Measurements from ENCODE around the gene AMY1C.
"Not testable (repeated sequence)": the region's sequence is repeated elsewhere in the genome, so short reads cannot be mapped to it uniquely, and the experiment has no call there.

Gene AMY1C

GRCh38 chr1:103749598-103749997 lies at the start of gene AMY1C:
Gene AMY1C, plus strand, starts transcription at chr1:103749898. Its CDS starts 572 bp downstream, at chr1:103750470.
- not testable (repeated sequence) for H3K36me3 ChIP-seq (ENCODE audit: insufficient read depth, low read length); H3K79me2 ChIP-seq (ENCODE audit: insufficient read depth, low read length); H2AFZ ChIP-seq (ENCODE audit: low read length); H3K4me1 ChIP-seq (ENCODE audit: insufficient read depth, low read length, poor library complexity, severe bottlenecking); H3K9me2 ChIP-seq (replicated peaks; ENCODE audit: low read depth, low read length); H3K9ac ChIP-seq (ENCODE audit: low read depth, low read length, poor library complexity, severe bottlenecking); H4K20me1 ChIP-seq (ENCODE audit: insufficient read depth, low read length, poor library complexity, severe bottlenecking); H3K27me3 ChIP-seq (ENCODE audit: insufficient read depth, low read length, poor library complexity, severe bottlenecking); H3K4me3 ChIP-seq (ENCODE audit: low read length, poor library complexity, severe bottlenecking); H3F3A ChIP-seq (ENCODE audit: low read depth); H3K4me2 ChIP-seq (ENCODE audit: low read depth, low read length, poor library complexity, severe bottlenecking); H3K9me3 ChIP-seq (ENCODE audit: insufficient read depth, low read depth, low read length)

DNA sequence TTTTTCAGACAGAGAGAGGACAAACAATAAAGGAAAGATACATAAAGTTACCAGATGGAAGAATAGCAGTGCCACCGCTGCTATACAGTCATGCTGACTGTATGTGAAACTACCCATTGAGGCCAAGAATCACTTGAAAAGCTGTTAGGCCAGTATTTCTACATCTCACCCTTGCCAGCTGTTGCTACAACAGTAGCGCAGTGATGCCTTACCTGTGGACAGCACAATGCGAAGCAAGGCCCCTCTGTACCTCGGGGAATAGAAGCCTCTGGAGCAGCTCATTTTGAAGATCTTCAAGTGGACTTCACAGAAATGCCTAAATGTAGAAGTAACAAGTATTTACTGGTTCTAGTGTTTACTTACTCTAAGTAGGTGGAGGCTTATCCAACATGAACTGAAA lies 49.0 kb upstream of the AMY1C start:
- not testable (repeated sequence) for H3K9ac ChIP-seq (ENCODE audit: low read depth, low read length, poor library complexity, severe bottlenecking); H3K4me2 ChIP-seq (ENCODE audit: low read depth, low read length, poor library complexity, severe bottlenecking); H3K9me3 ChIP-seq (ENCODE audit: insufficient read depth, low read depth, low read length); H3F3A ChIP-seq (ENCODE audit: low read depth); H2AFZ ChIP-seq (ENCODE audit: low read length); H3K79me2 ChIP-seq (ENCODE audit: insufficient read depth, low read length); H3K9me2 ChIP-seq (replicated peaks; ENCODE audit: low read depth, low read length); H3K4me1 ChIP-seq (ENCODE audit: insufficient read depth, low read length, poor library complexity, severe bottlenecking); H3K36me3 ChIP-seq (ENCODE audit: insufficient read depth, low read length); H3K4me3 ChIP-seq (ENCODE audit: low read length, poor library complexity, severe bottlenecking); H3K27me3 ChIP-seq (ENCODE audit: insufficient read depth, low read length, poor library complexity, severe bottlenecking); H4K20me1 ChIP-seq (ENCODE audit: insufficient read depth, low read length, poor library complexity, severe bottlenecking)

DNA sequence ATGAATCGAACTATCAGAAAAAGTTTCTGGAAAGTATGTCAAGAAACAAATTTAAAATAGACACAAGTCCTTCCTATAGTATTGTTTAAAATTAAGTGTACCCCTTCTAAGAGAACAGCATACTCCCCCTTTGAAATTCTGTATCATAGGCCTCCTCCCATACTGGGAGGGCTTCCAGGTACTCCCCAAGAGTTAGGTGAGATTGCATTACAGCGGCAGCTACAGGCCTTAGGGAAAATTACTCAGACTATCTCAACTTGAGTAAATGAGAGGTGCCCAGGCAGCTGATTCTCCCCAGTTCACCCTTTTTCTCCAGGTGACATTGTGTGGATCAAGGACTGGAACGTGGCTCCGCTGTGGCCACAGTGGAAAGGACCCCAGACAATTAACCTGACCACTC lies 48.4 kb upstream of the AMY1C start:
- H3K27me3 ChIP-seq (ENCODE audit: insufficient read depth, low read length, poor library complexity, severe bottlenecking); H3K9me3 ChIP-seq (ENCODE audit: insufficient read depth, low read depth, low read length); H4K20me1 ChIP-seq (ENCODE audit: insufficient read depth, low read length, poor library complexity, severe bottlenecking); H2AFZ ChIP-seq (ENCODE audit: low read length); H3K9me2 ChIP-seq (replicated peaks; ENCODE audit: low read depth, low read length); H3K4me2 ChIP-seq (ENCODE audit: low read depth, low read length, poor library complexity, severe bottlenecking); H3K79me2 ChIP-seq (ENCODE audit: insufficient read depth, low read length); H3F3A ChIP-seq (ENCODE audit: low read depth); H3K9ac ChIP-seq (ENCODE audit: low read depth, low read length, poor library complexity, severe bottlenecking); H3K4me3 ChIP-seq (ENCODE audit: low read length, poor library complexity, severe bottlenecking); H3K4me1 ChIP-seq (ENCODE audit: insufficient read depth, low read length, poor library complexity, severe bottlenecking); H3K36me3 ChIP-seq (ENCODE audit: insufficient read depth, low read length): not testable (repeated sequence)

- not testable (repeated sequence) for H3K9ac ChIP-seq (ENCODE audit: low read depth, low read length, poor library complexity, severe bottlenecking); H3K79me2 ChIP-seq (ENCODE audit: insufficient read depth, low read length); H3K4me3 ChIP-seq (ENCODE audit: low read length, poor library complexity, severe bottlenecking); H3K4me2 ChIP-seq (ENCODE audit: low read depth, low read length, poor library complexity, severe bottlenecking); H3K4me1 ChIP-seq (ENCODE audit: insufficient read depth, low read length, poor library complexity, severe bottlenecking); H3K9me2 ChIP-seq (replicated peaks; ENCODE audit: low read depth, low read length); H3F3A ChIP-seq (ENCODE audit: low read depth); H2AFZ ChIP-seq (ENCODE audit: low read length); H3K36me3 ChIP-seq (ENCODE audit: insufficient read depth, low read length); H3K9me3 ChIP-seq (ENCODE audit: insufficient read depth, low read depth, low read length); H4K20me1 ChIP-seq (ENCODE audit: insufficient read depth, low read length, poor library complexity, severe bottlenecking); H3K27me3 ChIP-seq (ENCODE audit: insufficient read depth, low read length, poor library complexity, severe bottlenecking)
Measured at GRCh38 chr1:103707670-103708069, 42.0 kb upstream of the AMY1C start.

- H3K4me1 ChIP-seq (ENCODE audit: insufficient read depth, low read length, poor library complexity, severe bottlenecking); H4K20me1 ChIP-seq (ENCODE audit: insufficient read depth, low read length, poor library complexity, severe bottlenecking); H3K9ac ChIP-seq (ENCODE audit: low read depth, low read length, poor library complexity, severe bottlenecking); H3F3A ChIP-seq (ENCODE audit: low read depth); H3K79me2 ChIP-seq (ENCODE audit: insufficient read depth, low read length); H3K9me2 ChIP-seq (replicated peaks; ENCODE audit: low read depth, low read length); H3K4me3 ChIP-seq (ENCODE audit: low read length, poor library complexity, severe bottlenecking); H3K4me2 ChIP-seq (ENCODE audit: low read depth, low read length, poor library complexity, severe bottlenecking); H2AFZ ChIP-seq (ENCODE audit: low read length); H3K27me3 ChIP-seq (ENCODE audit: insufficient read depth, low read length, poor library complexity, severe bottlenecking); H3K9me3 ChIP-seq (ENCODE audit: insufficient read depth, low read depth, low read length); H3K36me3 ChIP-seq (ENCODE audit: insufficient read depth, low read length): not testable (repeated sequence)
Measured at GRCh38 chr1:103710381-103710780, 39.3 kb upstream of the AMY1C start.

- not testable (repeated sequence) for H3K9ac ChIP-seq (ENCODE audit: low read depth, low read length, poor library complexity, severe bottlenecking); H2AFZ ChIP-seq (ENCODE audit: low read length); H4K20me1 ChIP-seq (ENCODE audit: insufficient read depth, low read length, poor library complexity, severe bottlenecking); H3F3A ChIP-seq (ENCODE audit: low read depth); H3K9me3 ChIP-seq (ENCODE audit: insufficient read depth, low read depth, low read length); H3K36me3 ChIP-seq (ENCODE audit: insufficient read depth, low read length); H3K9me2 ChIP-seq (replicated peaks; ENCODE audit: low read depth, low read length); H3K4me1 ChIP-seq (ENCODE audit: insufficient read depth, low read length, poor library complexity, severe bottlenecking); H3K27me3 ChIP-seq (ENCODE audit: insufficient read depth, low read length, poor library complexity, severe bottlenecking); H3K79me2 ChIP-seq (ENCODE audit: insufficient read depth, low read length); H3K4me3 ChIP-seq (ENCODE audit: low read length, poor library complexity, severe bottlenecking); H3K4me2 ChIP-seq (ENCODE audit: low read depth, low read length, poor library complexity, severe bottlenecking)
Measured at GRCh38 chr1:103717404-103717803, 32.3 kb upstream of the AMY1C start.

DNA sequence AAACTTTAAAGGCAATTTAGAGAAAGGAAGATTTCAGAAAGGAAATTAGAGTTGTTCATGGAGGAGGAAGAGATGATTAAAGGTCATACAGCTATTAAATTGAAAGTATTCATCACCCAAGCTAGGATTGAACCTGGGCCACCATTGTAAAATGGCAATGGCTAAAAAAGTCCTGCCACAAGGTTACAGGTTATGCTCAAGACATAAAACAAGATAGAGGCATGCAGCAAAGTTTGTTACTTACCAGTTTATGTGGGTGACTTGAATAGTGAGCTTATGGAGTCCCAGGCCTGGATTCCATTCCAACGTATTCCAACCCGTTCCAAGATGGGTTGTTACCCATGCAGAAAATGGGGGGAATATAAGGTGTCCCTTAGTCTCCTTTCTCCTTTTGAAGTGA lies 28.2 kb upstream of the AMY1C start:
- H3F3A ChIP-seq (ENCODE audit: low read depth); H3K4me3 ChIP-seq (ENCODE audit: low read length, poor library complexity, severe bottlenecking); H3K36me3 ChIP-seq (ENCODE audit: insufficient read depth, low read length); H4K20me1 ChIP-seq (ENCODE audit: insufficient read depth, low read length, poor library complexity, severe bottlenecking); H3K4me1 ChIP-seq (ENCODE audit: insufficient read depth, low read length, poor library complexity, severe bottlenecking); H3K9me3 ChIP-seq (ENCODE audit: insufficient read depth, low read depth, low read length); H3K4me2 ChIP-seq (ENCODE audit: low read depth, low read length, poor library complexity, severe bottlenecking); H2AFZ ChIP-seq (ENCODE audit: low read length); H3K79me2 ChIP-seq (ENCODE audit: insufficient read depth, low read length); H3K27me3 ChIP-seq (ENCODE audit: insufficient read depth, low read length, poor library complexity, severe bottlenecking); H3K9me2 ChIP-seq (replicated peaks; ENCODE audit: low read depth, low read length); H3K9ac ChIP-seq (ENCODE audit: low read depth, low read length, poor library complexity, severe bottlenecking): not testable (repeated sequence)

DNA sequence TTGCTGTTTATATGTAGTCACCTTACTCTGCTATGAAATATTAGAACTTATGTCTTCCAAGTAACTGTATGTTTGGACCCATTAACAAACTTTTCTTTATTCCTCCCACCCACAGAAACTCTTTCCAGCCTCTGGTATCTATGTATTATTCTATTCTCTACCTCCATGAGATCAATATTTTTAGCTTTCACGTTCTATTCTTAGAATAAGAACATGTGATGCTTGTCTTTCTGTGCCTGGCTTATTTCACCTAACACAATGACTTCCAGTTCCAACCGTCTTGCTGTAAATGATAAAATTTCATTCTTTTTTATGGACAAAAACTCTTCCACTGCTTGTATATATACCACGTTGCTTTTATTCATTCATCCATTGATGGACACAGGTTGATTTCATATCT lies 14.4 kb upstream of the AMY1C start:
- H3K9me2 ChIP-seq (replicated peaks; ENCODE audit: low read depth, low read length); H3K4me1 ChIP-seq (ENCODE audit: insufficient read depth, low read length, poor library complexity, severe bottlenecking); H3K9ac ChIP-seq (ENCODE audit: low read depth, low read length, poor library complexity, severe bottlenecking); H4K20me1 ChIP-seq (ENCODE audit: insufficient read depth, low read length, poor library complexity, severe bottlenecking); H3F3A ChIP-seq (ENCODE audit: low read depth); H3K9me3 ChIP-seq (ENCODE audit: insufficient read depth, low read depth, low read length); H3K36me3 ChIP-seq (ENCODE audit: insufficient read depth, low read length); H2AFZ ChIP-seq (ENCODE audit: low read length); H3K79me2 ChIP-seq (ENCODE audit: insufficient read depth, low read length); H3K4me3 ChIP-seq (ENCODE audit: low read length, poor library complexity, severe bottlenecking); H3K27me3 ChIP-seq (ENCODE audit: insufficient read depth, low read length, poor library complexity, severe bottlenecking); H3K4me2 ChIP-seq (ENCODE audit: low read depth, low read length, poor library complexity, severe bottlenecking): not testable (repeated sequence)
